Ishikawa (cell line): ENCODE results near the gene GTF2F1.

ENCODE experiments used
- CEBPB ChIP-seq: IDR thresholded peaks from 2 replicates; pipeline ENCODE4 v1.6.1; 2012
- CREB1 ChIP-seq: IDR thresholded peaks from 2 replicates; pipeline ENCODE4 v1.6.1; 2012; ENCODE audit warnings: low read depth
- EGR1 ChIP-seq: IDR thresholded peaks from 2 replicates; pipeline ENCODE4 v1.6.1; 2012
- EP300 ChIP-seq: IDR thresholded peaks from 2 replicates; pipeline ENCODE4 v1.6.1; 2012; ENCODE audit warnings: borderline replicate concordance
- FOXM1 ChIP-seq: IDR thresholded peaks from 2 replicates; pipeline ENCODE4 v1.6.1; 2012; ENCODE audit warnings: low read depth, borderline replicate concordance
- MAX ChIP-seq: IDR thresholded peaks from 2 replicates; pipeline ENCODE4 v1.6.1; 2012
- NFIC ChIP-seq: IDR thresholded peaks from 2 replicates; pipeline ENCODE4 v1.6.1; 2012
- RAD21 ChIP-seq: IDR thresholded peaks from 2 replicates; pipeline ENCODE4 v1.6.1; 2012; ENCODE audit warnings: low read depth
- TAF1 ChIP-seq: IDR thresholded peaks from 2 replicates; pipeline ENCODE4 v1.6.1; 2012; ENCODE audit warnings: low read depth, mild to moderate bottlenecking
- TCF12 ChIP-seq: IDR thresholded peaks from 2 replicates; pipeline ENCODE4 v1.6.1; 2012; ENCODE audit warnings: low read depth
- TEAD4 ChIP-seq: IDR thresholded peaks from 2 replicates; pipeline ENCODE4 v1.6.1; 2012
- YY1 ChIP-seq: IDR thresholded peaks from 2 replicates; pipeline ENCODE4 v1.6.1; 2012; ENCODE audit warnings: low read depth
- ZBTB7A ChIP-seq: IDR thresholded peaks from 2 replicates; pipeline ENCODE4 v1.6.1; 2012; ENCODE audit warnings: low read depth
- TF ChIP-seq, protein P1 (sequence below): IDR thresholded peaks from 2 replicates; pipeline ENCODE4 v1.6.1; 2012; ENCODE audit warnings: low read depth, mild to moderate bottlenecking
- TF ChIP-seq, protein P2 (sequence below): IDR thresholded peaks from 2 replicates; pipeline ENCODE4 v1.6.1; 2012

The GTF2F1 gene

DNA sequence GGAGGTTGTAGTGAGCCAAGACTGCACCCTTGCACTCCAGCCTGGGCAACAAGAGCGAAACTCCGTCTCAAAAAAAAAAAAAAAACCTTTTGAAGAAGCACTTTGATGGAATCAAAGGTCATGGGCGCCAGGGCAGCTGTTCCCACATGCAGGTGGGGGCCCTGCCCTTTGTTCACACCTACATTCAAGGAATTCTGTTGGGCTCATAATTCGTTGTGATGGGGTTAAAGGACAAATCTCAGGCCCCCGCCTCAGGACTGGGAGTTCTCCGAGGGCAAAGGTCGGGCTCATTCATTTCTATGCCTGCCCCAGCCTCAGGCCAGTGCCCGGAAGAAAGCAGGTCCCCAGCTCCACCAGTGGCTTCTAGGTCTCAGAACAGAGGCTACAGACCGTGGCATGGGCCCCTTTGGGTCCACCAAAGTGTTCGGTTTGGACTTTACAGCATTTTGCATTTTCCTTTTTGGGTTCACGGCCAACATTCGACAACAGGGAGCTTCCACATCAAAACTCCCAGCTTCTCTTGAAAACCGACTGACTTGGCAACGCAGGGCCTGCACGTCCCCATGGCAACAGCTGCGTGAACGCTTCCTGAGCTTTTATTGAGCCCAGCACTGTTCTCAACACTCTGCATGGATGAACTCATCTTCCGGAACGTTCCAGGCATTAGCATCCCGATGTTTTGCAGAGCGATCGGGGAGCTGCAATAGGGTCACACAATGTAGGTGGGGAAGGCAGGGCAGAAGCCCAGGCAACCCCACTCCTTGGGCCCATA, 10.1 kb upstream of the GTF2F1 start:
- no peak for TF ChIP-seq RAD21
- no peak for TF ChIP-seq ZBTB7A

GRCh38 chr19:6402058-6402457, 9.1 kb upstream of the GTF2F1 start:
- TF ChIP-seq NFIC, result no peak
- no peak for TF ChIP-seq ZBTB7A
- no peak for TF ChIP-seq MAX
- TF ChIP-seq FOXM1, result no peak
- no peak for TF ChIP-seq EP300
- TF ChIP-seq, protein P1, sequence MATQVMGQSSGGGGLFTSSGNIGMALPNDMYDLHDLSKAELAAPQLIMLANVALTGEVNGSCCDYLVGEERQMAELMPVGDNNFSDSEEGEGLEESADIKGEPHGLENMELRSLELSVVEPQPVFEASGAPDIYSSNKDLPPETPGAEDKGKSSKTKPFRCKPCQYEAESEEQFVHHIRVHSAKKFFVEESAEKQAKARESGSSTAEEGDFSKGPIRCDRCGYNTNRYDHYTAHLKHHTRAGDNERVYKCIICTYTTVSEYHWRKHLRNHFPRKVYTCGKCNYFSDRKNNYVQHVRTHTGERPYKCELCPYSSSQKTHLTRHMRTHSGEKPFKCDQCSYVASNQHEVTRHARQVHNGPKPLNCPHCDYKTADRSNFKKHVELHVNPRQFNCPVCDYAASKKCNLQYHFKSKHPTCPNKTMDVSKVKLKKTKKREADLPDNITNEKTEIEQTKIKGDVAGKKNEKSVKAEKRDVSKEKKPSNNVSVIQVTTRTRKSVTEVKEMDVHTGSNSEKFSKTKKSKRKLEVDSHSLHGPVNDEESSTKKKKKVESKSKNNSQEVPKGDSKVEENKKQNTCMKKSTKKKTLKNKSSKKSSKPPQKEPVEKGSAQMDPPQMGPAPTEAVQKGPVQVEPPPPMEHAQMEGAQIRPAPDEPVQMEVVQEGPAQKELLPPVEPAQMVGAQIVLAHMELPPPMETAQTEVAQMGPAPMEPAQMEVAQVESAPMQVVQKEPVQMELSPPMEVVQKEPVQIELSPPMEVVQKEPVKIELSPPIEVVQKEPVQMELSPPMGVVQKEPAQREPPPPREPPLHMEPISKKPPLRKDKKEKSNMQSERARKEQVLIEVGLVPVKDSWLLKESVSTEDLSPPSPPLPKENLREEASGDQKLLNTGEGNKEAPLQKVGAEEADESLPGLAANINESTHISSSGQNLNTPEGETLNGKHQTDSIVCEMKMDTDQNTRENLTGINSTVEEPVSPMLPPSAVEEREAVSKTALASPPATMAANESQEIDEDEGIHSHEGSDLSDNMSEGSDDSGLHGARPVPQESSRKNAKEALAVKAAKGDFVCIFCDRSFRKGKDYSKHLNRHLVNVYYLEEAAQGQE, result no peak
- TF ChIP-seq CEBPB, result no peak
- TF ChIP-seq EGR1, result no peak
- TF ChIP-seq TAF1, result no peak
- no peak for TF ChIP-seq CREB1
- no peak for TF ChIP-seq RAD21
- no peak for TF ChIP-seq TEAD4
- no peak for TF ChIP-seq YY1
- TF ChIP-seq, protein P2, sequence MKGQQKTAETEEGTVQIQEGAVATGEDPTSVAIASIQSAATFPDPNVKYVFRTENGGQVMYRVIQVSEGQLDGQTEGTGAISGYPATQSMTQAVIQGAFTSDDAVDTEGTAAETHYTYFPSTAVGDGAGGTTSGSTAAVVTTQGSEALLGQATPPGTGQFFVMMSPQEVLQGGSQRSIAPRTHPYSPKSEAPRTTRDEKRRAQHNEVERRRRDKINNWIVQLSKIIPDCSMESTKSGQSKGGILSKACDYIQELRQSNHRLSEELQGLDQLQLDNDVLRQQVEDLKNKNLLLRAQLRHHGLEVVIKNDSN, result no peak
- no peak for TF ChIP-seq TCF12

DNA sequence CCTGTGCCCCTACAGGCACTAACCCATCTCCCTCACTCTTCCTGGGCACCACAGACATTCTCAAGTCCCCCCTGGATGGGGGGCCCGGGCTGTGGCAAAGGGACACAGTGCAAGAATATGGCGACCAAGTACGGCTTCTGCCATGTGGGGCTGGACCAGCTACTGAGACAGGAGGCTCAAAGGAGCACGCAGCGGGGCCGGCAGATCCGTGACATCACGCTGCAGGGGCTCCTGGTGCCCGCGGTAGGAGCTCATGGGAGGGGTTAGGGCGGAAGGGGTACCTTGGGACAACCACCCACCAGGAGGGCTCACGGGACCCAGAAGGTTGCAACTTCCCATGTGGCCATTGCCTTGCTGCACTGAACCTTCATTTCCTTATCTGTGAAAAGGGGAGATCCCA, 3.3 kb upstream of the GTF2F1 start:
- TF ChIP-seq RAD21 (no peak), MAX (no peak), TEAD4 (no peak), CREB1 (no peak), EP300 (no peak), NFIC (no peak), ZBTB7A (no peak), CEBPB (no peak), EGR1 (no peak), FOXM1 (no peak), YY1 (no peak), TAF1 (no peak), TCF12 (no peak)
- TF ChIP-seq, protein P2, result no peak
- TF ChIP-seq, protein P1, result no peak

DNA sequence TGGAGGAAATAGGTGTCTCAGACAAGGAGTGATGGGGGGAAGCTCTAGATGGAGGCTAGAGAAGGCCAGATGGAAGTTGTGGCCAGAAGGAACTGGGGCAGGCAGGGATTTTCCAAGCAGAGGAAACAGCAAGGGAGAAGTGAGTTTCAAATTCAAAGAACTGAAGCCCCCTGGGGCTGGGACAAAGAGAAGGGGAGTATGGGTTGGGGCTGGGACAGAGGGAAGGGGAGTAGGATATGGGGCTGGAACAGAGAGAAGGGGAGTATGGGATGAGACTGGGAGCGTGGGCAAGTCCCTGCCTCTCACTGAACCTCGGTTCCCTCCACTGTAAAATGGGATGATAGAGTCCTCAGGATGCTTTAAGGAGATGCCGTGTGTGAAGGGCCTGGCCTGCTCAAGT, 1.9 kb upstream of the GTF2F1 start:
- TF ChIP-seq, protein P1, result no peak
- TF ChIP-seq CREB1, result no peak

GRCh38 chr19:6393983-6394412, 1.0 kb upstream of the GTF2F1 start:
- TF ChIP-seq NFIC (no peak), TAF1 (no peak), TEAD4 (no peak), ZBTB7A (no peak), MAX (no peak), CEBPB (no peak), TCF12 (no peak), EP300 (no peak), YY1 (no peak), RAD21 (no peak), CREB1 (no peak), EGR1 (no peak), FOXM1 (no peak)
- TF ChIP-seq, protein P1, result no peak
- TF ChIP-seq, protein P2, result no peak
